HL-60 (cell line): ENCODE measurements around the gene AGRN.
"Not testable (repeated sequence)": the region's sequence is repeated elsewhere in the genome, so short reads cannot be mapped to it uniquely, and the experiment has no call there.

Experiments
- DNase-seq, 2 experiments: peaks; one replicate each; pipeline ENCODE4 v3.0.0-alpha.2; 2010 to 2020; ENCODE audit warnings: low read depth in 1 of 2, low spot score in 1 of 2
- H3K27ac ChIP-seq: fragments of 250-450 bp; sonication (Bioruptor Pico); replicated peaks from 2 replicates; pipeline ENCODE4 v1.5.1; 2020; ENCODE audit warnings: mild to moderate bottlenecking, moderate library complexity
- H3K27me3 ChIP-seq: fragments of 250-450 bp; sonication (Bioruptor Pico); 2 replicates; pipeline ENCODE4 v1.5.1; 2021; ENCODE audit warnings: mild to moderate bottlenecking, moderate library complexity; ENCODE audit not compliant: insufficient read depth, poor library complexity, severe bottlenecking
- H3K4me3 ChIP-seq: replicated peaks from 2 replicates; pipeline ENCODE4 v1.5.1; 2011; ENCODE audit warnings: mild to moderate bottlenecking, control low read depth, low read length; ENCODE audit not compliant: insufficient read depth
- CTCF ChIP-seq: IDR thresholded peaks from one replicate; pipeline ENCODE4 v1.5.1; 2011; ENCODE audit warnings: low read length, control low read depth, inconsistent platforms; ENCODE audit not compliant: insufficient read depth
- GABPA ChIP-seq: IDR thresholded peaks from 2 replicates; pipeline ENCODE4 v1.6.1; 2012; ENCODE audit warnings: low read depth
- POLR2AphosphoS5 ChIP-seq: IDR thresholded peaks from 2 replicates; pipeline ENCODE4 v1.6.1; 2012; ENCODE audit warnings: low read depth
- SPI1 ChIP-seq: IDR thresholded peaks from 2 replicates; pipeline ENCODE4 v1.6.1; 2012; ENCODE audit warnings: low read depth, mild to moderate bottlenecking, borderline replicate concordance
- TF ChIP-seq, protein P1 (sequence below): IDR thresholded peaks from 2 replicates; pipeline ENCODE4 v1.6.1; 2012; ENCODE audit warnings: low read depth; ENCODE audit not compliant: insufficient replicate concordance

Gene AGRN

DNA sequence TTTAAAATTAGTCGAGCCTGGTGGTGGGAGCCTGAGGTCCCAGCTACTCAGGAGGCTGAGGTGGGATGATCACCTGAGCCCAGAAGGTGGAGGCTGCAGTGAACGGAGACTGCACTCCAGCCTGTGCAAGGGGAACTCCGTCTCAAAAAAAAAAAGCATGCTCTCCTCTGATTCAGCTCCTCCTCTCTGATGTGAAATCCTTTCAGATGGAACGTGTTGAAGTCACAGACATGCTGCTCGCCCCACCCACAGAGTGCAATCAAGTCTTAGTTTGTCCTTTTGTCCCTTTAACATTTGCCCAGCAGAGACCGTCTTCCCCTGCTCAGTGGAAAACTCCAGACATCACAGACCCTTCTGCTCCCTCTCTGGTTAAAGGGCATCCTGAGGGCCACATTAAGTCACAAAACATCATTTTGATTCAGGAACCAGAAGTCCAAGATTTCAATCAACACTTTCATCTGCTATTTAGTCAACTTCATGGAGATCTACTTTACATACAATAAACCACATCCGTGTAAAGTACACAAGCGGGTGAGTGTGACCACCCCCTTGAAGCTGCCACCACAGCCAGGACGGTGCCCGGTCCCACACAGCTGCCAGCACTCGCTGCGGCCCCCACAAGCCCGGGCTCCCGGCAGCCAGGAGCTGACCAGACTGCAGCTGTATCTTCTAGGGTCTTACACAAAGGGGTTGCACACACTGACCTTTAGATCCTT lies 73.1 kb downstream of the AGRN start:
- Histone ChIP-seq H3K27ac (no peak overlapping the region), H3K27me3 (no peaks in the 10 kb centered on the region), H3K4me3 (no peak overlapping the region)
- no peak for DNase-seq
- TF ChIP-seq, protein P1, sequence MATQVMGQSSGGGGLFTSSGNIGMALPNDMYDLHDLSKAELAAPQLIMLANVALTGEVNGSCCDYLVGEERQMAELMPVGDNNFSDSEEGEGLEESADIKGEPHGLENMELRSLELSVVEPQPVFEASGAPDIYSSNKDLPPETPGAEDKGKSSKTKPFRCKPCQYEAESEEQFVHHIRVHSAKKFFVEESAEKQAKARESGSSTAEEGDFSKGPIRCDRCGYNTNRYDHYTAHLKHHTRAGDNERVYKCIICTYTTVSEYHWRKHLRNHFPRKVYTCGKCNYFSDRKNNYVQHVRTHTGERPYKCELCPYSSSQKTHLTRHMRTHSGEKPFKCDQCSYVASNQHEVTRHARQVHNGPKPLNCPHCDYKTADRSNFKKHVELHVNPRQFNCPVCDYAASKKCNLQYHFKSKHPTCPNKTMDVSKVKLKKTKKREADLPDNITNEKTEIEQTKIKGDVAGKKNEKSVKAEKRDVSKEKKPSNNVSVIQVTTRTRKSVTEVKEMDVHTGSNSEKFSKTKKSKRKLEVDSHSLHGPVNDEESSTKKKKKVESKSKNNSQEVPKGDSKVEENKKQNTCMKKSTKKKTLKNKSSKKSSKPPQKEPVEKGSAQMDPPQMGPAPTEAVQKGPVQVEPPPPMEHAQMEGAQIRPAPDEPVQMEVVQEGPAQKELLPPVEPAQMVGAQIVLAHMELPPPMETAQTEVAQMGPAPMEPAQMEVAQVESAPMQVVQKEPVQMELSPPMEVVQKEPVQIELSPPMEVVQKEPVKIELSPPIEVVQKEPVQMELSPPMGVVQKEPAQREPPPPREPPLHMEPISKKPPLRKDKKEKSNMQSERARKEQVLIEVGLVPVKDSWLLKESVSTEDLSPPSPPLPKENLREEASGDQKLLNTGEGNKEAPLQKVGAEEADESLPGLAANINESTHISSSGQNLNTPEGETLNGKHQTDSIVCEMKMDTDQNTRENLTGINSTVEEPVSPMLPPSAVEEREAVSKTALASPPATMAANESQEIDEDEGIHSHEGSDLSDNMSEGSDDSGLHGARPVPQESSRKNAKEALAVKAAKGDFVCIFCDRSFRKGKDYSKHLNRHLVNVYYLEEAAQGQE: no peak
- no peak for TF ChIP-seq SPI1
- no peak for TF ChIP-seq GABPA
- no peak for TF ChIP-seq POLR2AphosphoS5
- TF ChIP-seq CTCF: no peak

DNA sequence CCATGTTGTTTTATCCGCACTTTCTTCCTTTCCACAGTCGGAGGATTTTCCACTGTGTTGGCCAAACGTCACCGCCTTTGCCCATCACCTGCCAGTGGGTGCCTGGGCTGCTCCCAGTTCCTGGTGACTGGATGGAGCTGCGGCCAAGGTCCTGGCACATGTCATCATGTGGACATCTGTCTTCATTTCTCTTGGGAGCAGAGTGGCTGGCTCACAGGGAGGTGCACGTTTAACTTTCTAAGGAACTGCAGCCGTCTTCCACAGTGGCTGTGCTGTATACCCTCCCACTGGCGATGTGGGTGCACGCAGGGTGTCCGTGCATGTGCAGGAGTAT lies 73.7 kb downstream of the AGRN start:
- Histone ChIP-seq H3K4me3 (no peak overlapping the region), H3K27ac (no peak overlapping the region), H3K27me3 (no peaks in the 10 kb centered on the region)
- TF ChIP-seq GABPA (no peak), SPI1 (no peak), POLR2AphosphoS5 (no peak)
- no peak for DNase-seq

DNA sequence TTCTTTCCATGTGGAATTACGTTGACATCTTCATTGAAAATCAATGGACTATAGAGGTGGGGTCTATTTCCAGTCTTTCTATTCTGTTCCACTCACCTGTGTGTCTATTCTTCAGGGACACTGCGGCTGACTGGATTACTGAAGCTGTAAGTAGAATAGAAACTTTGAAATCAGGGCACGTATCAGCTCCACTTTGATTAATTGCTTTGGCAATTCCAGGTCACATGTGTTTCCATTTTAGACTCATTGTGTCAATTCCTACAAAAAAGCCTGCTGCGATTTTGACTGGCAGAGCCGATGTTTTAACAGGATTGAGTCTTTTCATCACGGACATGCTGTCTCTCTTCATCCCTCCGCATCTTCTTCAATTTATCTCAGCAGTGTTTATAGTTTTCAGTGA lies 75.1 kb downstream of the AGRN start:
- no peak for DNase-seq
- TF ChIP-seq SPI1: no peak
- Histone ChIP-seq H3K27ac (no peak overlapping the region), H3K4me3 (no peak overlapping the region), H3K27me3 (no peaks in the 10 kb centered on the region)

GRCh38 chr1:1096136-1096535 lies 76.2 kb downstream of the AGRN start:
- not testable (repeated sequence) for H3K27me3 ChIP-seq, DNase-seq, H3K4me3 ChIP-seq, H3K27ac ChIP-seq

GRCh38 chr1:1098681-1099421 lies 78.9 kb downstream of the AGRN start:
- no peaks in the 10 kb centered on the region for H3K27me3 ChIP-seq
- H3K4me3 ChIP-seq: no peak overlapping the region
- no peak for DNase-seq
- TF ChIP-seq SPI1: no peak
- TF ChIP-seq POLR2AphosphoS5: no peak
- H3K27ac ChIP-seq: no peak overlapping the region

DNA sequence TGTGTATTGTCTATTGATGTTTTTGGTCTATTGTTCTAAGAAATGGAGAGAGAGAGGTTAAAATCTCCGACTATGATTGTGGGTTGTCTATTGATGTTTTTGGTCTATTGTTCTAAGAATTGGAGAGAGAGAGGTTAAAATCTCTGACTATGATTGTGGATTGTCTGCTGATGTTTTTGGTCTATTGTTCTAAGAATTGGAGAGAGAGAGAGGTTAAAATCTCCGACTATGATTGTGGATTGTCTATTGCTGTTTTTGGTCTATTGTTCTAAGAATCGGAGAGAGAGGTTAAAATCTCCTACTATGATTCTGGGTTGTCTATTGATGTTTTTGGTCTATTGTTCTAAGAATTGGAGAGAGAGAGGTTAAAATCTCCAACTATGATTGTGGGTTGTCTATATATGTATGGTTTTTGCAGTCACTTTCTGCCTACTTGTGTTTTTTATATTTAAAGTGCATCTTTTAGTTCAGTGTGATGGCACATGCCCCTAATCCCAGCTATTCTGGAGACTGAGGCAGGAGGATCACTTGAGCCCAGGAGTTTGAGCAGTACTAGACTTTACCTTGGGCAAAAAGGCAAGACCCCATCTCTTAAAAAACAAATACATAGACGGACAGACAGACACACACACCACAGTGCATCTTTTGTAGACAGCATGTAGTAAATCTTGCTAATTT lies 79.7 kb downstream of the AGRN start:
- no peak for TF ChIP-seq GABPA
- no peak for TF ChIP-seq SPI1
- TF ChIP-seq CTCF: no peak
- TF ChIP-seq, protein P1: no peak
- no peak for TF ChIP-seq POLR2AphosphoS5
- H3K4me3 ChIP-seq: no peak overlapping the region
- H3K27ac ChIP-seq: no peak overlapping the region
- DNase-seq: no peak
- H3K27me3 ChIP-seq: no peaks in the 10 kb centered on the region
